Activated naive CD4-positive, alpha-beta T cell treated with anti-CD3 and anti-CD28 coated beads for 36 hours (primary cell): ENCODE results near the gene TUBAL3. TPM values are rescaled to one million over a fixed set of nuclear protein-coding genes. Genes with fewer than 3 reads are reported as not detected.

ENCODE experiments used
- CTCF ChIA-PET: fragments of 350-600 bp; sonication (Branson Sonifier 250); formaldehyde crosslinking; loops from one replicate; lab custom pipeline; 2021; ENCODE audit warnings: antibody characterized with exemption; lab: Charles Lee
- DNase-seq: peaks from one replicate; pipeline ENCODE4 v3.0.0-alpha.2; 2020
- H3K27ac Mint-ChIP-seq: one replicate; pipeline ENCODE4 v1.8.0; 2021; ENCODE audit warnings: mild to moderate bottlenecking, mixed read lengths
- H3K27me3 Mint-ChIP-seq: one replicate; pipeline ENCODE4 v1.8.0; 2021; ENCODE audit warnings: low read depth, mixed read lengths
- H3K36me3 Mint-ChIP-seq: one replicate; pipeline ENCODE4 v1.8.0; 2021; ENCODE audit warnings: low read depth, mixed read lengths
- H3K4me1 Mint-ChIP-seq: one replicate; pipeline ENCODE4 v1.8.0; 2021; ENCODE audit warnings: low read depth, mixed read lengths
- H3K4me3 Mint-ChIP-seq: one replicate; pipeline ENCODE4 v1.8.0; 2021; ENCODE audit warnings: mild to moderate bottlenecking, moderate library complexity, mixed read lengths
- H3K9me3 Mint-ChIP-seq: one replicate; pipeline ENCODE4 v1.8.0; 2021; ENCODE audit warnings: mixed read lengths
- intact Hi-C: fragments of 100-400 bp; cut with micrococcal nuclease; formaldehyde crosslinking; loops from one replicate; pipeline ENCODE4 v1.15.1; 2023
- total RNA-seq, 2 experiments: library from RNA; stranded (reverse); gene quantifications; one replicate each; pipeline ENCODE4 v1.2.3, GENCODE V29; 2021

Gene TUBAL3
- total RNA-seq, 2 experiments from 2014 or later: not detected

GRCh38 chr10:5354068-5354467, 50.6 kb downstream of the TUBAL3 start:
- H3K9me3 Mint-ChIP-seq: no peaks in the 10 kb centered on the region
- CTCF ChIA-PET: no interaction called here
- no peaks in the 10 kb centered on the region for H3K36me3 Mint-ChIP-seq
- H3K4me1 Mint-ChIP-seq: peaks cover 24% of the 10 kb centered on the region
- DNase-seq: no peak
- intact Hi-C loops: no loop called here
- no peaks in the 10 kb centered on the region for H3K27me3 Mint-ChIP-seq
- no peak overlapping the region for H3K4me3 Mint-ChIP-seq
- H3K27ac Mint-ChIP-seq: no peak overlapping the region

GRCh38 chr10:5349362-5349761, 55.3 kb downstream of the TUBAL3 start:
- H3K9me3 Mint-ChIP-seq: no peaks in the 10 kb centered on the region
- no peak for DNase-seq
- H3K27me3 Mint-ChIP-seq: no peaks in the 10 kb centered on the region
- CTCF ChIA-PET: no interaction called here
- no peaks in the 10 kb centered on the region for H3K4me1 Mint-ChIP-seq
- no peak overlapping the region for H3K27ac Mint-ChIP-seq
- intact Hi-C loops: no loop called here
- H3K36me3 Mint-ChIP-seq: no peaks in the 10 kb centered on the region
- no peak overlapping the region for H3K4me3 Mint-ChIP-seq

- Mint-ChIP-seq H3K27ac (no peak overlapping the region), H3K9me3 (no peaks in the 10 kb centered on the region), H3K4me3 (no peak overlapping the region), H3K36me3 (no peaks in the 10 kb centered on the region), H3K4me1 (peaks cover 5% of the 10 kb centered on the region), H3K27me3 (no peaks in the 10 kb centered on the region)
- DNase-seq: no peak
- CTCF ChIA-PET: no interaction called here
- intact Hi-C loops: no loop called here
Observed at GRCh38 chr10:5346881-5347280, 57.7 kb downstream of the TUBAL3 start.

GRCh38 chr10:5344746-5345145, 59.9 kb downstream of the TUBAL3 start:
- Mint-ChIP-seq H3K4me1 (peaks cover 5% of the 10 kb centered on the region), H3K9me3 (no peaks in the 10 kb centered on the region), H3K36me3 (no peaks in the 10 kb centered on the region), H3K4me3 (no peak overlapping the region), H3K27me3 (no peaks in the 10 kb centered on the region), H3K27ac (no peak overlapping the region)
- CTCF ChIA-PET: no interaction called here
- no peak for DNase-seq
- intact Hi-C loops: no loop called here

- intact Hi-C loops: no loop called here
- CTCF ChIA-PET: interaction anchor here (0.6 to 1.4 kb wide), 4 partner anchors 12 to 494 kb away, joined by 3 to 4 read pairs (median 4); no protein-coding TSS in a partner anchor
- Mint-ChIP-seq H3K4me3 (no peak overlapping the region), H3K27me3 (no peaks in the 10 kb centered on the region), H3K36me3 (no peaks in the 10 kb centered on the region), H3K9me3 (no peaks in the 10 kb centered on the region), H3K27ac (no peak overlapping the region), H3K4me1 (peaks cover 5% of the 10 kb centered on the region)
- DNase-seq: no peak
Observed at GRCh38 chr10:5343979-5344378, 60.6 kb downstream of the TUBAL3 start.

GRCh38 chr10:5343561-5343960, 61.1 kb downstream of the TUBAL3 start:
- CTCF ChIA-PET: interaction anchor here (0.6 to 1.4 kb wide), 5 partner anchors 12 to 494 kb away, joined by 3 to 4 read pairs (median 4); no protein-coding TSS in a partner anchor
- intact Hi-C loops: no loop called here
- Mint-ChIP-seq H3K4me3 (no peak overlapping the region), H3K27ac (no peak overlapping the region), H3K9me3 (no peaks in the 10 kb centered on the region), H3K27me3 (no peaks in the 10 kb centered on the region), H3K4me1 (peaks cover 5% of the 10 kb centered on the region), H3K36me3 (no peaks in the 10 kb centered on the region)
- DNase-seq: peak; percentile 32

Other genes with a start within 250 kb of the TUBAL3 start
- gene AKR1C8, start 219.7 kb downstream of the TUBAL3 start, total RNA-seq: not detected
- not detected for gene AKR1C4, start 208.0 kb downstream of the TUBAL3 start, total RNA-seq
- not detected for gene UCN3, start 39.9 kb downstream of the TUBAL3 start, total RNA-seq
- gene NET1, start 7.7 kb upstream of the TUBAL3 start, total RNA-seq: 10 to 100 TPM; 20.8 to 21.3 TPM
- gene CALML5, start 94.7 kb upstream of the TUBAL3 start, total RNA-seq: not detected
- not detected for gene CALML3, start 120.1 kb upstream of the TUBAL3 start, total RNA-seq